HG03571 (cell line): ENCODE measurements around the gene HHATL.
"Not testable (repeated sequence)": the region's sequence is repeated elsewhere in the genome, so short reads cannot be mapped to it uniquely, and the experiment has no call there.

ENCODE experiments used
- ATAC-seq: cut with Tn5 transposase; IDR thresholded peaks from one replicate; pipeline ENCODE4 v1.9.1; 2021; ENCODE audit not compliant: unreplicated experiment

HHATL gene

GRCh38 chr3:42734263-42734860 lies 31.8 kb upstream of the HHATL start:
- no peak for ATAC-seq

- no peak for ATAC-seq
Measured at GRCh38 chr3:42733501-42734262, 31.1 kb upstream of the HHATL start.

GRCh38 chr3:42732829-42733459 lies 30.3 kb upstream of the HHATL start:
- no peak for ATAC-seq

GRCh38 chr3:42732196-42732828 lies 29.7 kb upstream of the HHATL start:
- no peak for ATAC-seq

- ATAC-seq = no peak
Measured at GRCh38 chr3:42731476-42732195, 29.0 kb upstream of the HHATL start.

- ATAC-seq = no peak
Measured at GRCh38 chr3:42730706-42731420, 28.3 kb upstream of the HHATL start.

GRCh38 chr3:42730294-42730693 lies 27.7 kb upstream of the HHATL start:
- ATAC-seq = no peak

GRCh38 chr3:42729404-42730145 lies 27.0 kb upstream of the HHATL start:
- ATAC-seq = no peak

GRCh38 chr3:42728668-42729364 lies 26.2 kb upstream of the HHATL start:
- ATAC-seq = no peak

- no peak for ATAC-seq
Measured at GRCh38 chr3:42728056-42728455, 25.5 kb upstream of the HHATL start.

- no peak for ATAC-seq
Measured at GRCh38 chr3:42725454-42725853, 22.9 kb upstream of the HHATL start.

- ATAC-seq = no peak
Measured at GRCh38 chr3:42723219-42723618, 20.6 kb upstream of the HHATL start.

GRCh38 chr3:42722442-42722841 lies 19.8 kb upstream of the HHATL start:
- not testable (repeated sequence) for ATAC-seq

GRCh38 chr3:42721690-42722089 lies 19.1 kb upstream of the HHATL start:
- ATAC-seq = no peak

GRCh38 chr3:42720126-42720525 lies 17.5 kb upstream of the HHATL start:
- ATAC-seq = no peak

GRCh38 chr3:42719002-42719401 lies 16.4 kb upstream of the HHATL start:
- ATAC-seq = no peak

- ATAC-seq = no peak
Measured at GRCh38 chr3:42718338-42718737, 15.7 kb upstream of the HHATL start.

GRCh38 chr3:42717306-42717705 lies 14.7 kb upstream of the HHATL start:
- no peak for ATAC-seq

GRCh38 chr3:42714171-42714852 lies 11.7 kb upstream of the HHATL start:
- no peak for ATAC-seq
